Effector memory CD4-positive, alpha-beta T cell (primary cell): ENCODE measurements around the gene UTRN.

Source experiments
- DNase-seq, 3 donors: peaks; one replicate each; pipeline ENCODE4 v3.0.0-alpha.2; 2020
- H3K27ac ChIP-seq: 2 replicates; pipeline ENCODE4 v1.7.0; 2013; ENCODE audit warnings: mild to moderate bottlenecking, low read length, moderate library complexity; ENCODE audit not compliant: insufficient read depth, poor library complexity, severe bottlenecking
- H3K27me3 ChIP-seq: replicated peaks from 2 replicates; pipeline ENCODE4 v1.7.0; 2013; ENCODE audit warnings: mild to moderate bottlenecking, low read length; ENCODE audit not compliant: insufficient read depth, control insufficient read depth, poor library complexity, severe bottlenecking
- H3K36me3 ChIP-seq: 2 replicates; pipeline ENCODE4 v1.7.0; 2013; ENCODE audit warnings: mild to moderate bottlenecking, low read length, moderate library complexity; ENCODE audit not compliant: control insufficient read depth, insufficient read depth
- H3K4me1 ChIP-seq: 2 replicates; pipeline ENCODE4 v1.7.0; 2013; ENCODE audit warnings: low read length, mild to moderate bottlenecking; ENCODE audit not compliant: control insufficient read depth, insufficient read depth, poor library complexity, severe bottlenecking
- H3K4me3 ChIP-seq: 2 replicates; pipeline ENCODE4 v1.7.0; 2013; ENCODE audit warnings: low read length, low read depth, mild to moderate bottlenecking; ENCODE audit not compliant: insufficient read depth, poor library complexity, severe bottlenecking
- H3K9me3 ChIP-seq: 2 replicates; pipeline ENCODE4 v1.7.0; 2013; ENCODE audit warnings: mild to moderate bottlenecking, low read length, moderate library complexity; ENCODE audit not compliant: control insufficient read depth

Gene UTRN

DNA sequence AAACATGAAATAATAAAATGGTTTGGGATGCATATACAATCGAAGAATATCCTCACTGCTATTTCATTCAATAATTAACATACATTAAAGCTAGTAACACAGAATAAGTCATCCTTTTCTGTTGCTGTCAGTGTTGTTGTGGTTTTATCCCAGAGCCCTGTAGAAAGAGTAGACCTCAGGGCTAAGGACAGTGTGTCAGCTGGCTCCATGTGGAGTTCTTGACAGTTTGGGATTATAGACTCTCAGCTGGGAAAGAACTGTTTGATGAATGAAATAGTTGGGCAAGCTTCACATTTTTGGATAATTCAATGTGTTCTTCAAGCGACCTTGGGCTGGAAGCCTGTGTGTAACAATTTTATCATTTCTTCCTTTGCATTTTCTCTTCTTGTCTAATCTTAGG lies 10.1 kb downstream of the UTRN start:
- no peaks in the 10 kb centered on the region for H3K36me3 ChIP-seq

DNA sequence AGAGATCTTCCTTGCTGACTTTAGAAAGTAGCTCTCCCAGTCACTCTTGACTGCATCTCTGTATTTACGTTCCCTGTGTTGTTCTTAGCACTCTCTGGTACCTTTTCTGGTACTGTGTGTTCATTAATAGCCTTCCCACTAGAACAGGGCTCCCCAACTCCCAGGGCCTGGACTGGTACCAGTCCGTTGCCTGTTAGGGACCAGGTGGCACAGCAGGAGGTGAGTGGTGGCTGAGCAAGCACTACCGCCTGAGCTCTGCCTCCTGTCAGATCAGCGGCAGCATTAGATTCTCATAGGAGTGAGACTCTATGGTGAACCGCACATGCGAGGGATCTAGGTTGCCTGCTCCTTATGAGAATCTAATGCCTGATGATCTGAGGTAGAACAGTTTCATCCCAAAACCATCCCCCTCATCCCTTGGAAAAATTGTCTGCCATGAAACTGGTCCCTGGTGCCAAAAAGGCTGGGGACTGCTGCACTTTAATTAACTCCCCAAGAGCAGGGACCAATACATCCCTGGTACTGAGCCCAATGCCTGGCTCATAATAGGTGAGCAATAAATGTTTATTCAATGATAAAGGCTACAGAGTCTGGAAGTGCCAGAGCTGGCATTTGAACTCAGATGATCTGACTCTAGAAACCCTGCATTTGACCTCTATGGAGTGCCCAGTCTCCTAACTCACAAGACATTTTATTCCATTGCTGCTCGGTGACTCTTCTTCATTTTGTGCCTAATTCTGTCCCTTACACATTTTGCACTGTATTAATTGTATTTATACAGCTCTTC lies 11.0 kb downstream of the UTRN start:
- H3K36me3 ChIP-seq: no peaks in the 10 kb centered on the region
- H3K27ac ChIP-seq: no peak overlapping the region
- no peak for DNase-seq
- H3K4me1 ChIP-seq: no peaks in the 10 kb centered on the region
- H3K4me3 ChIP-seq: no peak overlapping the region
- no peaks in the 10 kb centered on the region for H3K27me3 ChIP-seq
- H3K9me3 ChIP-seq: no peaks in the 10 kb centered on the region

More for the DNA sequence above, 10.1 kb downstream of the UTRN start:
- no peak for DNase-seq
- H3K27me3 ChIP-seq: no peaks in the 10 kb centered on the region
- H3K9me3 ChIP-seq: no peaks in the 10 kb centered on the region
- H3K4me1 ChIP-seq: no peaks in the 10 kb centered on the region
- H3K4me3 ChIP-seq: no peak overlapping the region
- no peak overlapping the region for H3K27ac ChIP-seq

DNA sequence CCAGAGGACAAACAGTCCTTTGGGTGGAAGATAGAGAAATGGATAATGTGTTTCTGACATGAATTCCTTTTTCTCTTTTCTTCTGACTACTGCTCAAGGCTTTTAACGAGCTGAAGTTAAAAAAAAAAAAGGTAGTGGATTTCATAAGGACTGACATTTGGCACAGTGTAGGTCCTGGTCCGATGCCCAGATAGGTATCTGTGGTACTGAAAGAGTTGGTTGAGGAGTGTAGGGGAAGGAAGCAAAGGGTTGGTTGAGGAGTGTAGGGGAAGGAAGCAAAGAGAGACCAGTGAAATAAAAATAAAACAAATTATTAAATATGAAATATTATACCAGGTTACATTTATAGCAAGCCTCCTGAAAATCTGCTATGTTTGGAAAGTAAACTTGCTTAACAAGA lies 11.8 kb downstream of the UTRN start:
- Histone ChIP-seq H3K36me3 (no peaks in the 10 kb centered on the region), H3K4me1 (no peaks in the 10 kb centered on the region), H3K27me3 (no peaks in the 10 kb centered on the region), H3K27ac (no peak overlapping the region), H3K4me3 (no peak overlapping the region), H3K9me3 (no peaks in the 10 kb centered on the region)
- DNase-seq: no peak

DNA sequence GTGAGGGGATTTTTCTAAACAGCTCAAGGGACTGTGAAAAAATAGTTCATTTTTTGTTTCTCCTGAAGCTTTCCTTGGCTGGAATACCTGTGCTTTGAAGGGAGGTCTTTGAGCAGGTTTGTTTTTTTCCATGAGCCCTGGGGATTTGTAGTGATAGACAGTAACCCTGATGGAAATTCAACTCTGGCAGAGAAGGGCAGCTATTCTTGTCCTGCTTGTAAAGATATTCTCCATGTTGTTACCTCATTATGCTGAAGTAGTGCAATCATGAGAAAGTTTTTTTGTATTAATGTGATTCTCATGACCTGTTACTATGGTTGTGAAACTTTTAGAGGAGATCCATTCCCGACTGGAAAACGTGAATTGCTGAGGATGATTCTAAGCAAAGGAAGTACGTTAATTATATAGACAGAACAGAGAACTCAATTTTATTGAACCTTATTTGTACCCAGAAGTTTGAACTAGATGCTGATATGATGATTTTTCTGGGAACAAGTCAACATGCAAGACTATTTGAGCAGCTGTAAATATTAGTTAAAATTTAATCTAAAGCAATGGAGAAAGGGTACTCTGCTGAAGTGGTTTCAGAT lies 12.5 kb downstream of the UTRN start:
- Histone ChIP-seq H3K4me1 (no peaks in the 10 kb centered on the region), H3K9me3 (no peaks in the 10 kb centered on the region), H3K4me3 (no peak overlapping the region), H3K27ac (no peak overlapping the region), H3K27me3 (no peaks in the 10 kb centered on the region), H3K36me3 (no peaks in the 10 kb centered on the region)
- no peak for DNase-seq

DNA sequence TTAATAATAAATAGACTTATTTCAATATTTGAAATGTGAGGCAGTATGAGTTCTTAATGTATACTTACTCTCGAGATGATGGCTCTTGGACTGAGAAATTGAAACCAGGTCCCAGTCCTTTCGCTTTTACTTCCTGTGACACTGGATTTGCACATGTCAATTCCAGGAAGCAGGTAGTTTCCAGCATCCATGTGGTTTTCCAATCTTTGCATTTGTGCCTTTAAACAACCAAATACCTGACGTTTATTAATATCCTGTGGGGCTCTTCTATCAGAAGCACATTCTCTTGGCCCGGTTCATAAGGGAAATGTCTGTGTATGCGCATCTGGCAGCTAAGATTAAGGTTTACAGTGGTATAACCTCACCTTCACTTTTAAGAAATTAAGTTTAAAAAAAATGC lies 13.1 kb downstream of the UTRN start:
- Histone ChIP-seq H3K4me1 (no peaks in the 10 kb centered on the region), H3K27me3 (no peaks in the 10 kb centered on the region), H3K36me3 (no peaks in the 10 kb centered on the region), H3K27ac (no peak overlapping the region), H3K9me3 (no peaks in the 10 kb centered on the region), H3K4me3 (no peak overlapping the region)
- no peak for DNase-seq

- Histone ChIP-seq H3K4me3 (no peak overlapping the region), H3K9me3 (no peaks in the 10 kb centered on the region), H3K36me3 (no peaks in the 10 kb centered on the region), H3K4me1 (no peaks in the 10 kb centered on the region), H3K27me3 (no peaks in the 10 kb centered on the region), H3K27ac (no peak overlapping the region)
- DNase-seq: no peak
These were observed 13.8 kb downstream of the UTRN start for GRCh38 chr6:144298916-144299315.

DNA sequence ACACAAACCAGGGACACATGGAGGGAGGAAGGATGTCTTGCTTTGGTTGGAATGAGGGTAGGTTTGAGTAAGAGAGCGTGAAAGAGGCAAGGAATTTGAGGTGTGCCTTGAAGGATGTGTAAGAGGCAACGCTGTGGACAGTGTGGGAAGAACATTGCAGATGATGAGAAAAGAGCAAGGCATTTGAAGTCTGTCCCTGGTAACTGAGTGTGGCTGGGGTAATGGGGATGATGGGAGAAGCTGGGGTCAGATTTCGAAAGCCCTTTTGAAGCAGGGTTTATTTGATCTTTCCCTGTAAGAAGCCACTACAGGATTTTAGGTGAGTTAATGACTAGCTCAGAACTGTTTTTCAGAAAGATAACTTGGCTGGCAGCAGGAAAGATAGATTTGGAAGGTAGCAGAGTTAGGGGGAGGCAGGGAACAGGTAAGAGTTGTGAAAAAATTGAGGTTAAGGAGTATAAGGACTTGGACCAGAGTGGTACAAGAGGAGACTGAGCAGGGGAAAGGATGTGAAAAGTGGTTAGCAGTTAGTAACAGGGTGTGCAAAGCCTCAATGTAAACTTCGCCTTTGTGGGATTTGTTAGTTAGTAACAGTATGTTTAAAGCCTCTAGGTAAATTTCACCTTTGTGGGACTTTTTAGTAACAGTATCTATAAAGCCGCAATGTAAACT lies 17.7 kb downstream of the UTRN start:
- no peak overlapping the region for H3K4me3 ChIP-seq
- DNase-seq: no peak
- no peaks in the 10 kb centered on the region for H3K27me3 ChIP-seq
- H3K4me1 ChIP-seq: no peaks in the 10 kb centered on the region
- no peaks in the 10 kb centered on the region for H3K9me3 ChIP-seq
- no peak overlapping the region for H3K27ac ChIP-seq
- H3K36me3 ChIP-seq: no peaks in the 10 kb centered on the region

DNA sequence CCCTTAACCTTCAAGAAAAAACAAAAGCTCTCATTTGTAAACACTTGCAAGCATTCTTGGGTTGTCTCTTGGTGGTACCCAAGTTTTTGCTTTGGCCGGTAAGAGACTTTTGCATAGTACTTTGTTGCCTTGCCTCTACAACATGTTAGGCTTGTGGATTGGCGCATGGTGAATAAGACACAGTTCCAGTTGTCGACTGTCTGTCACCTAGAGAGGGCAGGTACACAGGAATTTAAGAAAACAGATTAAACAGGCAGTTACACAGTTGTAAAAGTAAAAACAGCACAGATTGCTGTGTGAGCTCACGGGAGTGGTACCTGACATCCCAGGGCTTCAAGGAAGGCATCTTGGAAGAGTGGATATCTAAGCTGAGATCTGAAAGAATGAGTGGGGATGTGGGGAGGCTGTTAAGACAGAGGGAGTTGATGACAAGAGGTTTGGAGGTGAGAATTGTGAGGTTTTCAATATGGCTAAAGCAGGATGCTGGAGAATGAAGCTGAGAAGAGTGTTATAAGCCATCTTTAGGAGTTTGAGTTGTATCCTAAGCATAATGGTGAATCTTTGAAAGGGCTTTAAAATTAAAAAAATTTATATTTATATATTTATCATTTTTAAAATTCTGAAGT lies 19.2 kb downstream of the UTRN start:
- Histone ChIP-seq H3K9me3 (no peaks in the 10 kb centered on the region), H3K27me3 (no peaks in the 10 kb centered on the region), H3K4me3 (no peak overlapping the region), H3K27ac (no peak overlapping the region), H3K4me1 (no peaks in the 10 kb centered on the region), H3K36me3 (no peaks in the 10 kb centered on the region)
- DNase-seq: no peak

DNA sequence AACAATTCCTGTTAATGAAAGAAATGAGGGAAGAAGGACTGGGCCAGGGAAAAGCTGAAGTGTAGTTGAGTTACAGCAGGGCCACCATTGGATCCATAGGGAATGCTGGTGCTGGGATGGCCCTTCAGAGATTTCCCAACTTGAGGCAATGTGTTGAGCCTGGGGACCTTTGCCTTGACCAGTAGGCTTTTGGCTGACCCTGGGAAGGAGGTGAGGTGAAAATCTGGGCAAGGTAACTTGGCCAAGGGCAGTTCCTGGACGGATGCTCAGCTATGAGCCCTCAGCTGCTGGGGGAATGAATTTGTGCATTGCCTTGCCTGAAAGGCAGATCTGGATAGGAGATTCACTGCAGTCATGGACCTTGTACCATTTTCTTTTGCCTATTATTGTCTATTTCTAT lies 20.4 kb downstream of the UTRN start:
- Histone ChIP-seq H3K27me3 (no peaks in the 10 kb centered on the region), H3K36me3 (no peaks in the 10 kb centered on the region), H3K9me3 (no peaks in the 10 kb centered on the region), H3K4me1 (no peaks in the 10 kb centered on the region), H3K4me3 (no peak overlapping the region), H3K27ac (no peak overlapping the region)
- DNase-seq: no peak

DNA sequence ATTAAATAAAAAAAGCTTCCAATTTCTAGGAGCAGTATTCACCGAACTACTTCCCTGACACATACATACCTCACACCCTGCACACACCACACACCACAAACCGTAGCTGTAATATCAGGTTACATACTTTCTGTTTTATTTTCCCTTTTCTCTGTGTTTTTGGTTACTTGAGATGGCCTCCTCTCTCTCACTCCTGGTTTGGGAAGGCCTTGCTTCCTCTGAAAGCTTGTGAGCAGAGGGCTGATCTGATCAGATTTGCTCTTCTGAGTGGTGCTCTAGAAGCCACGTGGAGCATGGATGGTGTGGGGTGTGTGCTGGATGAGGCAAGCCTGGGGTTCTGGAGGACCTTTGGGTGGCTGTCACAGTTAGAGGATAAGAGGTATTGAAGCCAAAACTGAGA lies 20.9 kb downstream of the UTRN start:
- Histone ChIP-seq H3K4me3 (no peak overlapping the region), H3K27me3 (no peaks in the 10 kb centered on the region), H3K4me1 (no peaks in the 10 kb centered on the region), H3K27ac (no peak overlapping the region), H3K36me3 (no peaks in the 10 kb centered on the region), H3K9me3 (no peaks in the 10 kb centered on the region)
- no peak for DNase-seq
